Measurements from ENCODE around the gene ARHGAP25. TPM values are rescaled to one million over a fixed set of nuclear protein-coding genes. Genes with fewer than 3 reads are reported as not detected.
A peak's percentile ranks its signal among the peaks of the same experiment; 100 is the strongest.

Gene ARHGAP25
- total and polyA plus RNA-seq, 2 experiments from 2014 or later: 1.9 to 2.0 TPM

- TF ChIP-seq CTCF (conservative IDR thresholded peaks at IDR 0.05; ENCODE audit: low read depth in 2 of 2) (no peak), JUNB (IDR thresholded peaks at IDR 0.05; ENCODE audit: unreplicated experiment) (no peak), NANOG (IDR thresholded peaks at IDR 0.05; ENCODE audit: borderline replicate concordance) (no peak), ZNF114 (CRISPR knock-in tag; IDR thresholded peaks at IDR 0.05) (no peak), CREB1 (CRISPR knock-in tag; IDR thresholded peaks at IDR 0.05; ENCODE audit: low read depth) (no peak)
These were observed 64.8 kb downstream of the ARHGAP25 start (continued) for GRCh38 chr2:68799140-68800026.

- peaks cover 10% of the 10 kb centered on the region; the same call in 2 of the 3 replicates for H3K4me1 Mint-ChIP-seq
- H3K9me3 Mint-ChIP-seq: no peaks in the 10 kb centered on the region; the same call in 2 of the 3 replicates
- H3K4me3 Mint-ChIP-seq: no peak overlapping the region
- no peak overlapping the region for H3K27ac Mint-ChIP-seq
- no peaks in the 10 kb centered on the region for H3K79me2 ChIP-seq (replicated peaks; ENCODE audit: insufficient read depth)
- H3K27me3 ChIP-seq (ENCODE audit: insufficient read depth): no peaks in the 10 kb centered on the region
- ATAC-seq (peak; percentile 92), DNase-seq (ENCODE audit: low spot score) (peak; percentile 11)
- H3K36me3 ChIP-seq (ENCODE audit: insufficient read depth): no peaks in the 10 kb centered on the region
- H3K27ac ChIP-seq (ENCODE audit: low read depth): no peak overlapping the region
- no peaks in the 10 kb centered on the region for H3K4me1 ChIP-seq (ENCODE audit: insufficient read depth)
- no peak overlapping the region for H3K4me3 ChIP-seq
- H3K4me2 ChIP-seq: no peak overlapping the region
- no peaks in the 10 kb centered on the region for H3K27me3 Mint-ChIP-seq (ENCODE audit: insufficient read depth, low read depth, poor library complexity)
- no peaks in the 10 kb centered on the region for H4K20me1 ChIP-seq (replicated peaks; ENCODE audit: insufficient read depth)
- H3K9me2 ChIP-seq (ENCODE audit: insufficient read depth): peaks cover 8% of the 10 kb centered on the region; the same call in 1 of the 2 replicates
- no peaks in the 10 kb centered on the region for H3K36me3 Mint-ChIP-seq (ENCODE audit: low read depth)
- H3F3A ChIP-seq (replicated peaks; ENCODE audit: low read depth): no peaks in the 10 kb centered on the region
- no peak overlapping the region for H2AFZ ChIP-seq
- no peak for TF ChIP-seq EZH2 (IDR thresholded peaks at IDR 0.05; ENCODE audit: low read depth, unreplicated experiment)
- no peak for TF ChIP-seq POLR2AphosphoS5 (IDR thresholded peaks at IDR 0.05; ENCODE audit: low read depth)
- no peak for TF ChIP-seq ETS1 (IDR thresholded peaks at IDR 0.05)
- TF ChIP-seq ZNF331 (CRISPR knock-in tag; IDR thresholded peaks at IDR 0.05; ENCODE audit: low read depth): no peak
- TF ChIP-seq REST (IDR thresholded peaks at IDR 0.05; ENCODE audit: unreplicated experiment): no peak
- no peak for TF ChIP-seq CTCF (conservative IDR thresholded peaks at IDR 0.05; ENCODE audit: low read depth in 2 of 2)
- TF ChIP-seq STAT1 (IDR thresholded peaks at IDR 0.05; ENCODE audit: unreplicated experiment): no peak
These were observed 65.4 kb downstream of the ARHGAP25 start for GRCh38 chr2:68800027-68800401.
